H1 (cell line): ENCODE data around the gene MXRA8. TPM values are rescaled to one million over a fixed set of nuclear protein-coding genes. Genes with fewer than 3 reads are reported as not detected.

Experiments
- CTCF ChIA-PET: fragments of 300-600 bp; sonication (Branson Sonifier 250); formaldehyde crosslinking; loops from one replicate; lab custom pipeline; 2021; ENCODE audit not compliant: partially characterized antibody; lab: Charles Lee
- POLR2A ChIA-PET: fragments of 300-600 bp; sonication (Branson Sonifier 250); formaldehyde crosslinking; loops from one replicate; lab custom pipeline; 2021; ENCODE audit warnings: inconsistent platforms; ENCODE audit not compliant: partially characterized antibody; lab: Charles Lee
- DNase-seq, 2 experiments: peaks; one replicate each; pipeline versions ENCODE4 v3.0.0 to v3.0.0-alpha.2; 2010 to 2022; ENCODE audit warnings: low spot score in 2 of 2, low read depth in 1 of 2, mixed read lengths in 1 of 2
- FAIRE-seq: peaks from 2 replicates; lab custom pipeline; 2011; peaks lifted over from hg19 to GRCh38; lab: Jason Lieb, UNC
- H2AFZ ChIP-seq: 2 replicates; pipeline ENCODE4 v1.8.1; 2012; ENCODE audit warnings: low read length, inconsistent platforms
- H2AK5ac ChIP-seq: 2 replicates; pipeline ENCODE4 v1.6.1; 2013; ENCODE audit warnings: low read depth, low read length
- H2BK120ac ChIP-seq: replicated peaks from 2 replicates; pipeline ENCODE3; 2013; ENCODE audit warnings: low read depth, low read length, inconsistent platforms
- H2BK12ac ChIP-seq: 2 replicates; pipeline ENCODE4 v1.6.1; 2013; ENCODE audit warnings: low read depth, low read length
- H2BK15ac ChIP-seq: 2 replicates; pipeline ENCODE4 v1.6.1; 2013; ENCODE audit warnings: low read length
- H2BK20ac ChIP-seq: 2 replicates; pipeline ENCODE4 v1.6.1; 2013; ENCODE audit warnings: low read length
- H2BK5ac ChIP-seq: 2 replicates; pipeline ENCODE4 v1.6.1; 2013; ENCODE audit warnings: low read depth, low read length
- H3K14ac ChIP-seq: 2 replicates; pipeline ENCODE4 v1.6.1; 2013; ENCODE audit warnings: inconsistent platforms; ENCODE audit not compliant: insufficient read length
- H3K18ac ChIP-seq: 2 replicates; pipeline ENCODE4 v1.6.1; 2013; ENCODE audit warnings: low read length; ENCODE audit errors: extremely low read depth
- H3K23ac ChIP-seq: 2 replicates; pipeline ENCODE4 v1.6.1; 2013; ENCODE audit warnings: inconsistent platforms; ENCODE audit not compliant: insufficient read length
- H3K23me2 ChIP-seq: 2 replicates; pipeline ENCODE4 v1.6.1; 2013; ENCODE audit warnings: low read depth, low read length
- H3K27ac ChIP-seq: 2 replicates; pipeline ENCODE4 v1.6.1; 2011; ENCODE audit warnings: low read depth, low read length, inconsistent platforms
- H3K27me3 ChIP-seq, 4 experiments: replicated peaks in 1 of 4; 1 replicate in 1 of 4; 2 replicates in 3 of 4; pipeline versions ENCODE4 v1.6.1 to v1.8.1; 2011 to 2013; ENCODE audit warnings: low read length in 3 of 4, mild to moderate bottlenecking in 3 of 4, inconsistent platforms in 2 of 4, mixed read lengths in 2 of 4, moderate library complexity in 1 of 4; ENCODE audit not compliant: control insufficient read depth in 3 of 4, insufficient read depth in 3 of 4; ENCODE audit errors: extremely low read depth in 1 of 4
- H3K36me3 ChIP-seq, 4 experiments: 2 replicates each; pipeline versions ENCODE4 v1.6.1 to v1.8.1; 2011 to 2013; ENCODE audit warnings: mild to moderate bottlenecking in 4 of 4, low read length in 3 of 4, moderate library complexity in 2 of 4, control low read depth in 1 of 4, inconsistent platforms in 1 of 4; ENCODE audit not compliant: insufficient read depth in 4 of 4, control insufficient read depth in 2 of 4
- H3K4ac ChIP-seq: replicated peaks from 2 replicates; pipeline ENCODE3; 2013; ENCODE audit warnings: low read length, low read depth, mixed read lengths, inconsistent platforms; ENCODE audit not compliant: insufficient read length
- H3K4me1 ChIP-seq, 4 experiments: replicated peaks in 1 of 4; 1 replicate in 1 of 4; 2 replicates in 3 of 4; pipeline versions ENCODE4 v1.6.1 to v1.8.1; 2011 to 2013; ENCODE audit warnings: low read length in 3 of 4, inconsistent platforms in 2 of 4, mixed read lengths in 1 of 4; ENCODE audit not compliant: insufficient read depth in 4 of 4, control insufficient read depth in 3 of 4
- H3K4me2 ChIP-seq, 2 experiments: 2 replicates each; pipeline versions ENCODE4 v1.6.1 to v1.8.1; 2011 to 2013; ENCODE audit warnings: low read depth in 2 of 2, low read length in 2 of 2, control low read depth in 1 of 2, inconsistent platforms in 1 of 2, mild to moderate bottlenecking in 1 of 2; ENCODE audit not compliant: insufficient read depth in 1 of 2
- H3K4me3 ChIP-seq, 4 experiments: fragments of 200-600, 300-600 bp in 1 of 4; sonication (generic), shearing (Covaris generic), sonication (Bioruptor Twin) in 1 of 4; 2 replicates each; pipeline versions ENCODE4 v1.5.1 to v1.8.1; 2011 to 2016; ENCODE audit warnings: low read length in 4 of 4, low read depth in 3 of 4, control low read depth in 2 of 4, inconsistent platforms in 2 of 4, mild to moderate bottlenecking in 2 of 4, mixed read lengths in 1 of 4, moderate library complexity in 1 of 4; ENCODE audit not compliant: insufficient read depth in 2 of 4; ENCODE audit errors: extremely low read depth in 1 of 4
- H3K56ac ChIP-seq: replicated peaks from 2 replicates; pipeline ENCODE3; 2013; ENCODE audit warnings: low read depth, mild to moderate bottlenecking, mixed read lengths, low read length, inconsistent platforms; ENCODE audit not compliant: insufficient read length
- H3K79me1 ChIP-seq: 2 replicates; pipeline ENCODE4 v1.6.1; 2013; ENCODE audit warnings: low read depth, low read length, control low read depth
- H3K79me2 ChIP-seq, 2 experiments: 2 replicates each; pipeline versions ENCODE4 v1.6.1 to v1.8.1; 2012 to 2013; ENCODE audit warnings: low read length in 2 of 2, mild to moderate bottlenecking in 2 of 2, inconsistent platforms in 1 of 2; ENCODE audit not compliant: insufficient read depth in 2 of 2, control insufficient read depth in 1 of 2
- H3K9ac ChIP-seq, 4 experiments: replicated peaks in 1 of 4; 1 replicate in 1 of 4; 2 replicates in 3 of 4; pipeline versions ENCODE4 v1.6.1 to v1.8.1; 2011 to 2013; ENCODE audit warnings: low read depth in 3 of 4, low read length in 3 of 4, control low read depth in 2 of 4, mild to moderate bottlenecking in 2 of 4, moderate library complexity in 2 of 4, inconsistent platforms in 1 of 4; ENCODE audit errors: extremely low read depth in 1 of 4
- H3K9me3 ChIP-seq, 2 experiments: 2 replicates each; pipeline versions ENCODE4 v1.6.1 to v1.8.1; 2012 to 2013; ENCODE audit warnings: mild to moderate bottlenecking in 2 of 2, moderate library complexity in 2 of 2, control low read depth in 1 of 2, inconsistent platforms in 1 of 2, low read depth in 1 of 2, low read length in 1 of 2, mixed read lengths in 1 of 2; ENCODE audit not compliant: insufficient read depth in 2 of 2
- H4K20me1 ChIP-seq, 2 experiments: replicated peaks in 1 of 2; 2 replicates each; pipeline versions ENCODE3 to v1.8.1; 2011 to 2013; ENCODE audit warnings: inconsistent platforms in 2 of 2, low read length in 2 of 2, mild to moderate bottlenecking in 1 of 2; ENCODE audit not compliant: insufficient read depth in 2 of 2, control insufficient read depth in 1 of 2
- H4K5ac ChIP-seq: 2 replicates; pipeline ENCODE4 v1.6.1; 2013; ENCODE audit warnings: low read length, low read depth, mixed read lengths, inconsistent platforms; ENCODE audit not compliant: insufficient read length
- H4K8ac ChIP-seq: 2 replicates; pipeline ENCODE4 v1.8.0; 2013; ENCODE audit warnings: mild to moderate bottlenecking, moderate library complexity, low read length, inconsistent platforms; ENCODE audit not compliant: insufficient read depth; ENCODE audit errors: extremely low read depth
- H4K91ac ChIP-seq: replicated peaks from 2 replicates; pipeline ENCODE3; 2013; ENCODE audit warnings: low read length, mixed read lengths, inconsistent platforms; ENCODE audit not compliant: insufficient read length
- NANOG ChIP-seq: IDR thresholded peaks from 2 replicates; pipeline ENCODE4 v1.6.1; 2011; ENCODE audit warnings: low read length, low read depth, mild to moderate bottlenecking, inconsistent platforms; ENCODE audit not compliant: insufficient read depth, poor library complexity, severe bottlenecking
- POLR2A ChIP-seq, 2 experiments: IDR thresholded peaks; 1 replicate in 1 of 2; 2 replicates in 1 of 2; pipeline ENCODE4 v1.6.1; 2011; ENCODE audit warnings: low read depth in 2 of 2, low read length in 2 of 2, mild to moderate bottlenecking in 2 of 2; ENCODE audit errors: control extremely low read depth in 1 of 2
- POLR2AphosphoS5 ChIP-seq: IDR thresholded peaks from 2 replicates; pipeline ENCODE4 v1.6.1; 2011; ENCODE audit warnings: low read depth, low read length
- SIX5 ChIP-seq: IDR thresholded peaks from 2 replicates; pipeline ENCODE4 v1.6.1; 2011; ENCODE audit warnings: mild to moderate bottlenecking, low read depth, low read length
- WGBS, 2 experiments: shearing (Covaris generic) in 1 of 2; methylation state at CpG; one replicate each; pipeline versions ENCODE4 v1.1.6 to v1.1.7; 2013 to 2015; ENCODE audit warnings: low lambda C conversion rate in 2 of 2, mixed read lengths in 2 of 2, inconsistent platforms in 1 of 2, low coverage in 1 of 2, missing lambda C conversion rate in 1 of 2; ENCODE audit not compliant: insufficient replicate concordance in 2 of 2, insufficient coverage in 1 of 2, insufficient read length in 1 of 2; ENCODE audit errors: extremely low coverage in 1 of 2, missing lambda C conversion rate in 1 of 2; 5-methylcytosine and 5-hydroxymethylcytosine counted together
- polyA plus RNA-seq, 7 experiments: library from polyadenylated mRNA; depleted of rRNA in 3 of 7; stranded (reverse) in 5 of 7; unstranded in 2 of 7; fragments of >200 nt in 5 of 7; fragments of 200-250 nt in 2 of 7; gene quantifications; 1 replicate in 5 of 7; 2 replicates in 1 of 7; 4 replicates in 1 of 7; pipeline versions ENCODE4 v1.2.1 to v1.2.3, GENCODE V29; 2011 to 2013; ENCODE audit warnings: missing spikeins in 2 of 7, mixed read lengths in 2 of 7
- total RNA-seq: library from RNA; stranded (reverse); fragmentation: NEBNext Ultra II Directional; extraction: Animal tissue kit (Norgen Biotek cat#: 25700); gene quantifications from 2 replicates; pipeline ENCODE4 v1.2.1, GENCODE V29; 2021

MXRA8 gene
- total and polyA plus RNA-seq, 2 of the 8 experiments (the other 6 are each of a cell fraction or from before 2014, with no cell fraction given) = 10.5 to 17.2 TPM

- no peaks in the 10 kb centered on the region; a peak in 2 of 7 replicates for H3K4me1 ChIP-seq
- H3K9ac ChIP-seq = 0 out of 7 replicates have a peak within 1 kb of the TSS, but pooled peaks of 1 of the 4 experiments have one; percentile 46
- H3K79me2 ChIP-seq = no peaks in the 10 kb centered on the region
- peak within 1 kb of the TSS; percentile 60; the same call in 1 of the 2 replicates for H2BK12ac ChIP-seq
- no peak within 1 kb of the TSS for H3K18ac ChIP-seq
- no peak within 1 kb of the TSS for H3K14ac ChIP-seq
- H2BK15ac ChIP-seq = 0 out of 2 replicates have a peak within 1 kb of the TSS, but pooled peaks have one; percentile 11
- peaks cover 0 to 8% (median 0%) of the 10 kb centered on the region in 4 experiments; a peak in 1 of 8 replicates for H3K36me3 ChIP-seq
- H4K20me1 ChIP-seq = peaks cover 8 to 29% of the 10 kb centered on the region in 2 experiments
- no peak within 1 kb of the TSS for H3K27ac ChIP-seq
- H3K4me2 ChIP-seq = no peak within 1 kb of the TSS
- H3K23ac ChIP-seq = no peak within 1 kb of the TSS
- peak within 1 kb of the TSS; percentile 26; the same call in 1 of the 2 replicates for H2BK5ac ChIP-seq
- H2AK5ac ChIP-seq = no peak within 1 kb of the TSS
- no peaks in the 10 kb centered on the region; a peak in 1 of 7 replicates for H3K27me3 ChIP-seq
- H2AFZ ChIP-seq = no peak within 1 kb of the TSS
- peaks cover 0 to 6% of the 10 kb centered on the region in 2 experiments; a peak in 2 of 4 replicates for H3K9me3 ChIP-seq
- no peak for TF ChIP-seq NANOG
- TF ChIP-seq POLR2AphosphoS5 = peak; percentile 64
- TF ChIP-seq SIX5 = no peak
- peak in 1 of 2 experiments; percentile 10; a peak in 1 of 3 replicates for TF ChIP-seq POLR2A (IDR thresholded peaks at IDR 0.05; ENCODE audit: control extremely low read depth in 1 of 2, low read depth in 2 of 2, low read length in 2 of 2)
- no peak within 1 kb of the TSS for H4K5ac ChIP-seq
- peaks cover 6% of the 10 kb centered on the region; the same call in 1 of the 2 replicates for H3K79me1 ChIP-seq
- no peak within 1 kb of the TSS for H3K4ac ChIP-seq
- H2BK20ac ChIP-seq = no peak within 1 kb of the TSS
- WGBS, 2 experiments = 88% methylated on average over 33 of the region's 41 CpGs; no CpG with 5 or more reads in 1 of the 2 experiments
- no peak within 1 kb of the TSS for H3K4me3 ChIP-seq
- DNase-seq (no peak), FAIRE-seq (no peak)
- H2BK120ac ChIP-seq = no peak within 1 kb of the TSS
- no peak within 1 kb of the TSS for H3K56ac ChIP-seq
- H4K91ac ChIP-seq = peak within 1 kb of the TSS; percentile 95
- ChIA-PET POLR2A (interaction anchor here (0.5 to 9.0 kb wide), 10 partner anchors 8 to 36 kb away, joined by 3 to 134 read pairs (median 4); no protein-coding TSS in a partner anchor), CTCF (no interaction called here)
- peaks cover 2% of the 10 kb centered on the region; the same call in 1 of the 2 replicates for H3K23me2 ChIP-seq
- H4K8ac ChIP-seq = peak within 1 kb of the TSS; percentile 14
Observed at GRCh38 chr1:1331068-1331965, 27.0 kb downstream of the MXRA8 start, which contains the start of gene TAS1R3. TSS of gene TAS1R3 (plus strand) at chr1:1331280. CDS start at chr1:1331346, 66 bp downstream.
